RPMI8226 (cell line): ENCODE measurements around the gene BICC1.
"Not testable (repeated sequence)": the region's sequence is repeated elsewhere in the genome, so short reads cannot be mapped to it uniquely, and the experiment has no call there.

Experiments used
- DNase-seq: peaks from one replicate; pipeline ENCODE4 v3.0.0-alpha.2; 2015

BICC1 gene

GRCh38 chr10:58833771-58834561, 321.3 kb downstream of the BICC1 start:
- DNase-seq: no peak

DNA sequence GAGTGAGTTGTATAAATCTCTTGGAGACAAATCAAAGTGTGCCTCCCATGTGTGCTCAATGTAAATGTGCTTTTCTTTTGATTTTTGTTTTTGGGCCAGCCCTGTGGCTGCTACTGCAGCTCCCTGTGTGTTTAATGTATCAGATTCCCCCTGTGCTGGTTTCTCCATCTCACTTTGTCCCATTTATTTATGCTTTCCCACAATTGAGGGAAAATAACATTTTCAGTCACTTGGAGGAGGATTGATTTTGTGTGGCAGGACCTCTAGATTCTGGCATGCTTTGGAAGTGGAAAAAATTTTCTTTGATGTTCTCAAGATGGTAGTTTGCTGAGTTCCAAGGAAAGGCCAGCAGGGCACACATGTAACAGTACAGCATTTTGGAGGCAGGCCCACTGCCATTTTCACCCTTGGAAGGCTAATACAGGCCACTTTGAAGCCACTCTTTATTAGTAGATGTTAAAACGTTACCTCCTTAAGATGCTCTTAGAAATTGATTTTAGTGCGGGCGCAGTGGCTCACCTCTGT, 323.6 kb downstream of the BICC1 start:
- no peak for DNase-seq

GRCh38 chr10:58836991-58837575, 324.4 kb downstream of the BICC1 start:
- no peak for DNase-seq

GRCh38 chr10:58837826-58838225, 325.2 kb downstream of the BICC1 start:
- no peak for DNase-seq

- no peak for DNase-seq
These were observed 326.0 kb downstream of the BICC1 start for GRCh38 chr10:58838561-58839208.

- DNase-seq: no peak
These were observed 327.1 kb downstream of the BICC1 start for GRCh38 chr10:58839771-58840170.

- DNase-seq: no peak
These were observed 328.3 kb downstream of the BICC1 start for GRCh38 chr10:58840840-58841435.

DNA sequence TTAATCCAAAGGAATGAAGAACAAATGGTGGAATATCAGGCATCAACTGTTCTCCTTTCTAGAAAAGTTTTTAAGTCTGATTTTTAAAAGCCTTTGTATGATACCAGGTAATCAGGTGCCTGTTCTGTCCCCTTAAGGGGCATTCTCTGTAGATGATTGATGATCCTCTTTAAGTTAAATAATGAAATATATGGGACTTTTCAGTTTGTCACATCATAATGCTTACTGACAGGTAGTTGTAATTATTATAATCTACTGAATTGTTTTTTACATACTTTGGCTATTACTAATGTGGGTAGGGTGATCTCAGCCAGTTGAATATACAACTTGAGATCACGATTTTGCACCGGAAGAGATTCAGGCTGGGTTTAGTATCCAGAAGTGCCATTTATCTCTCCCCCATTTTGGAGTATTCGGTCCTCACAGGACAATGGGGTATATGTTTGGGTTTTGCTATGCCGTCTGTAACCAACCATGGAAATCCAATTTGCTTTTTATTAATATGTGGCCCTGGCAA, 330.2 kb downstream of the BICC1 start:
- DNase-seq: no peak

GRCh38 chr10:58843760-58844159, 331.1 kb downstream of the BICC1 start:
- no peak for DNase-seq

- DNase-seq: no peak
These were observed 332.0 kb downstream of the BICC1 start for GRCh38 chr10:58844680-58845079.

- DNase-seq: no peak
These were observed 334.2 kb downstream of the BICC1 start for GRCh38 chr10:58846856-58847255.

GRCh38 chr10:58851606-58852005, 338.9 kb downstream of the BICC1 start:
- DNase-seq: no peak

GRCh38 chr10:58853668-58854067, 341.0 kb downstream of the BICC1 start:
- no peak for DNase-seq

DNA sequence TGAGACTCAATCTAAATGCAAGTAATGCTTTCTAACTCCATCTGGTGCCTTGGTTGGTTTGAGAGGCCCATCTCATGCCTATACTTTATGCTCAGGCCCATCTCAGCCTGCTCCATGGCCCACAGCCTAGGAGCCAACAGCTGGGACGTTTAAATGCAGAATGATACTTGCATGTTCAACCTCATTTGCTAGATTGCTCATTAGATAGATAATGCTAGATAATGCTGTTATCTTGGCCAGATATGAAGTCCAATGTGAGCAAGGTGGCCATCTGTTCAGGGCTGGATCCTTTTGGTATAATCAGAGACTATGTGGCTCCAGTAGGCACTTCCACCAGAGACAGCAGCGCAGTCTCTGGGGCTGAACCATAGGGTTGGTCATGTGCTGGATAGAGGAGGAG, 342.1 kb downstream of the BICC1 start:
- no peak for DNase-seq

GRCh38 chr10:58856508-58857240, 344.0 kb downstream of the BICC1 start:
- DNase-seq: no peak

DNA sequence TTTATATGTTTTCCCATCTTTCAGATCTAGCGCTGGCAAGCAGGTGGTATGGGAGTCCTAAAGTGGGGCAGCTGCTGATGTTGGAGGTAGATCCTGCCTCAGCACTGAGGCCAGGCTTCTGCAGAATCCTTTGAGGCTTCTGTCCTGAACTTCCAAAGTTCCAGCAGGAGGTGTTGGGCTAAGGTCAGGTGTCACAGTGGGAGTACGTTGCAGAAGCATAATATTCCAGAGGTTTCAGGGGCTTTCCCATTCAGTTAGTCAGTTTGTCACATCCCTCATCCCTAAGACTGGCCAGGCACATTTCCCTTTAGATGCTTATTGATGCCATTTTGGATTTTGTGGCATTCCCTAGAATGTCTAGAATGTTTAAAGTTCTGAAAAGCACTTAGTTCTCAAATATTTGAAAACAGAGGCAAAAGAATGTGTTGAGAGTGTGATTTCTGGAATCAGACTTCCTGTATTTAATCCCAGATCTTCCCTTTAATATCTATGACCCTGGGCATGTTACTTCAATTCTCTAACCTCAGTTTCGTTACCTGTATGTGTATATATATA, 344.7 kb downstream of the BICC1 start:
- DNase-seq: no peak

- not testable (repeated sequence) for DNase-seq
These were observed 345.5 kb downstream of the BICC1 start for GRCh38 chr10:58858123-58858522.

DNA sequence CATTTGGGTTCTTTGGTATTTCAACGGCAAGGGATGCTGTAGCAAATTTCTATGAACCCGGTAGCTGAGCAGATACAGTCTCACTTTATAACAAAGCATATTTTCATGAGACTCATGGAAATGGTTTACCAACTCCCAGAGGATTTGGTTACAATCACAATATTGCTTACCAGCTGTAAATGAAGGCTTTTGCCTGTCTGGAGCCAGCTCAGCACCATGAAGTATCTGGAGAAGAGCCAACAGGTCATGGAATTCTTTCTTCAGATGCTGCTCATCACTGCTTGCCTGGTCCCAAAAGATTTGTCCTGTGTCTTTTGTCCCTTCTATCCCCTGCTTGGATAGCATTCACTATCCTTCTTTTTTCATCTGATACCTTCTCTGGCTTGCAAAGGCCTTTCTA, 346.9 kb downstream of the BICC1 start:
- no peak for DNase-seq

GRCh38 chr10:58867683-58868082, 355.0 kb downstream of the BICC1 start:
- DNase-seq: no peak

DNA sequence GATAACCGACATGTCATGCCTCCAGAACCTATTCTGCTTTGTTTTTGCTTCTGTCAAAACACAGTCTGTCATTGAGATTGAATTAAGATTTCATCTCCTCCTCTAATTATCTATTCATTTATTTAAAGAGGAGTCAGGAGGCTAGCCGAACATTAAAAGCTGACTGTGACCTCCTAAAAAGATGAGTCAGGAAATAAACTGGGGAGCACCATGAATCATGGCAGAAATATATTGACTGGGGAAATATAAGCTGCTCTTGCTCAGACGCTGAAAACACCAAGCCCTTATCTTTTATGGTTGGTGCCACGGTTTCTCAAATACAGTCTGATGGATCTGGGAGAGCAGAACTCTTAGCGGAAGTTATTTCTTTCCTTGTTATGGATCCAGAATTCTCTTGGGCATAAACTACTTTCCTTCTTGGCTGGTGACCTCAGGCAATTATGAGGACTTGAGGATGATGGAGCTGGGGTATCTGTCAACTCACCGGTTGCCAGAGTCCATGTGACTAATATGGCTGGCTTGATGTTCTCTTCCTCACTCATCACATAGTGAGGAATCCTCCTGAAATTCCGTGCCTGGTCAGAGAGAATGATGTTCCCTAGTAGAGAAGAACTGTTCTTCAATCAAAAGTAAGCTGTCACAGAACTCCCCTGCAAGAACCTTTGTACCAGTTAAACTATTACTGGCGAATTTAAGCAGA, 356.2 kb downstream of the BICC1 start:
- DNase-seq: no peak

DNA sequence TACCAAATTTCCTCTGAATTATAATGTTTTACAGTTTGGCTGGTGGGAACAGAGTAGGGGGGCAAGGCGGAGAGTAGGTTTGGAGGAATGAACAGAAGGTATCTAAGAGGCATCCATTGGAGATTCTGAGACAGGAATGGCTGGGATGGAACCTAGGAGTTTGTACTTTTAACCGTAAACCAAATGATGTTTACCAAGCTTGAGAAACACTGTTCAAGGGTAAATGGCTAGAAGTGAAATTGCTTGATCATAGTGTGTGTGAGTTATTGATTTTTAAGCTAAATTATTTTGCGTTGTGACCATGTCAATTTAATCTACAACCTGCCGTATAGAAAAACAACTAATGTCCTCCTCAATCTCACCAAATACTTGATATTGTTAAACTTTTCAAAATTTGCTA, 357.4 kb downstream of the BICC1 start:
- DNase-seq: no peak

GRCh38 chr10:58873161-58873560, 360.5 kb downstream of the BICC1 start:
- DNase-seq: no peak
